Glomerular visceral epithelial cell (primary cell): ENCODE data around the gene QRFP.

Source experiments
- DNase-seq: peaks from one replicate; pipeline ENCODE4 v3.0.0-alpha.2; 2016; ENCODE audit errors: extremely low spot score

Gene QRFP, protein sequence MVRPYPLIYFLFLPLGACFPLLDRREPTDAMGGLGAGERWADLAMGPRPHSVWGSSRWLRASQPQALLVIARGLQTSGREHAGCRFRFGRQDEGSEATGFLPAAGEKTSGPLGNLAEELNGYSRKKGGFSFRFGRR

DNA sequence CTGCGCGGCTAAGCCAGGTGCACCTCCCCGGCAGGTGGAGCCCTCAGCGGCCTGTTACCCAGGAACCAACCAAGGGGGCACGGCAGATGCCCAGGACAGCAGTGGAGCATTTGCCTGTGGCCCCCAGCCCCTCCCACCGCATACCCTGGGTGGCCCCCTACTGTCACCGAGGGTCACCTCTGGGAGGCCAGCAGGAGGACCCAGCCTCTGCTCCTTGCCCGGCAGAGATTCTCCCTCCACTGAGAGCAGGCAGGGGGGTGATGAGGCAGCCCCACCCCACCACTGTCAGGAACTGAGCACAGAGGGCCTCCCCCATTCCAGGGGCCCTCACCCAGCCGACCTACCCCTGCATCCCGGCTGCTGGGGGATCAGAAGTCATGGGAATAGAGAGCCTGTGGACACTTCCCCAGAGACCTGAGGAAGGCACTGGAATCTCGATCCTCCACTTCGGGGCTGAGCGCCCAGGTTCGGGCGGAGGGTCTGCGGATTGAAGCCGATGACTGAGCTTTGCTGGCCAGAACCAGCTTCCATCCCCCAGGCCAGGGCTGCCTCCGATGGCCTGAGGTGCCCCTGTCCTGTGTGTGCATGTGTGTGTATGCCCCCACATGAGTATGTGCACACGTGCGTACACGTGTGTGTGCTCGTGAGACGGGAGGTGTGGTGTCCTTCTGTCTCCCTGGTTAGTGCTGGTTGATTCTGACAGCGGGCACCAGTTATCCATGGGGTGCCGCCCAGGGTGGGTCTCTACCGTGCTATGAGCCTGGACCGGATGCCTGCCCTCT is at the start of gene QRFP:
Gene QRFP, minus strand, starts transcription at position 580 of the 782 bp plus-strand sequence. CDS start 2,974 bp downstream, outside the sequence.
- DNase-seq = no peak

DNA sequence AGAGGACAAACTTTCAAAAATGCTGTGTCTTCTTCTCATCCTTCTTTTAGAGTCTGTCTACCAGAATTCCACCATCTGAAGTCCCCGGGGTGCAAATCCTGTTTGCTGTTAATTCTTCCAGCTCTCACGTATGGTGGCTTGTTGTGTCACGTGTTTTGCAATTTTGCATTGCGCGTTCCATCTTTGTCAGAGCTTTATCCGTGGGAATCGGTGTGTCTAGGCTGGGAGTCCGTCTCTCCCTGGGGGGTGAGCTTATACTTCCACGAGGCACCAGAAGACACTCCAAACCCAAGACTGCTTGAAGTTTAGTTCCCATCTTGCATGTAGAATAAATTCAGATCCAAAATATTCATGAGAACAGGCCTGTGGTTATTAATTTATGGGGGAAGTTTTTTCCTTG is 48.6 kb upstream of the QRFP start:
- no peak for DNase-seq

DNA sequence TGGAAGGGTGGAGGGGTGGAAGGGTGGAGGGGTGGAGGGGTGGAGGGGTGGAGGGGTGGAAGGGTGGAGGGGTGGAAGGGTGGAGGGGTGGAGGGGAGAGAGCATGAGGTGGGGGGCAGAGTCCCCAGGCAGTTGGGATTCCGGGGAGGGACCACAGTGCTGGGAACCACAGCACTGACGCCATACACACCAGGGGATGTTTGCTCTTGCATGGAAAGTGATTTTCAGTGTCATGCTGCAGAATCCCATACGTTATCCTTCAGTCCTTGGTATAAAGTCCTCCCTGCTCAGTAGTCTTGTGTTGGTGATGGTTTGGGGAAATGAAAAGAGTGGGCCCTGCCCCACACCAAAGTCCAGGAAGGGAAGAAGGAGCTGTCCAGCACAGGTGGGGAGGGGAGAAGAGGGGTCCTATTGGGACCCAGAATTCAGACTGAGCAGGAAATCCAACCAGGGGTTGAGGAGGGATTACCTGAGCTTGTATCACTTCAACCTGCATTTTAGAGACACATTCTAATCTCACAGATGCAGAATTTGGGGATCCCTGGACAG is 48.0 kb upstream of the QRFP start:
- no peak for DNase-seq

DNA sequence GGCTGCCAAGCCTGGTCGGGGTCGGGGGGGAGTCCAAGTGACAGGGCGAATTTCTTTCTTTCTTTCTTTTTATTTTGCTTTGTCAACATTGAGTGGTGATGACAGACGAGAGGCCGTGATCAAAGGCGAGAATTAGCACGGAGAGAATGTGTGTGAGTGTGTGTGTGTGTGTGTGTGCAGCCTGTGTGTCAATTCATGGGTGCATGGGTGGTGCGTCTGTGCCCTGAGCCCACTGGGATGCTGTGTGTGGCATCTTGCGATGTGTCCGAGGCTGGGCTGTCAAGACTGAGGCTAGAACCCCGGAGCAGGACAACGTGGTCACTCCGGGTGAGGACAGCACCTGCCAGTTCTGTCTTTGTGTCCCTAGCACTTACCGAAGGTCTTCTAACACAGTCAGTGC is 47.2 kb upstream of the QRFP start:
- no peak for DNase-seq

DNA sequence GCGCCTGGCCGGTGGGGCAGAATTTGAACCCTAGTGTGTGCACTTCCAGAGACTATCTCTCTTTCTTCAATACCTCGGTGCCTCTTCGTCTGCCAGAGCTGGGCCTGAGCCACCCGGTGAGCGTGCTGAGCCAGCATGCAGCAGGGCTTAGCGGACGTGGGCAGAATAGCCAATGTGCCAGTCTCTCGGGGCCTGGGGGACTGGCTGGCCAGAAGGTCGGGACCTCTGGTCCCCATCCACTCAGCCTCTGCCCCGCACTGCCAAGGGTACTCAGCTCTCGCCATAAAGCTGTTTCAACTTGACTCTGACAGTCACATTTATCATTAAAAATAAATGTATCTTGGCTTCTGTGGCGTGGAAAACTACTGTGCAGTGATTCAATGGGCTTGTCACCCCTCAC is 46.6 kb upstream of the QRFP start:
- no peak for DNase-seq

DNA sequence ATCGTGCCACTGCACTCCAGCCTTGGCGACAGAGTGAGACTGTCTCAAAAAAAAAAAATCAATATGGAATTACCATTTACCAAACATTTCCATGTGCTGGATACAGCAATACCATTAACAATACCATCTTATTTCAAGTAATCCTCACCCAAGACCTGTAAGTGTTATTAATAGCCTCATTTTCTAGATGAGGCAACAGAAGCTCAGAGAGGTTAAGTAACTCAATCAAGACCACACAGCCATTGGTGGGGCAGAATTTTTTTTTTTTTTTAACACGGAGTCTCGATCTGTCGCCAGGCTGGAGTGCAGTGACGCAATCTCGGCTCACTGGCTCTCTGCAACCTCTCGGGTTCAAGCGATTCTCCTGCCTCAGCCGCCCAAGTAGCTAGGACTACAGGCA is 46.1 kb upstream of the QRFP start:
- DNase-seq = no peak

DNA sequence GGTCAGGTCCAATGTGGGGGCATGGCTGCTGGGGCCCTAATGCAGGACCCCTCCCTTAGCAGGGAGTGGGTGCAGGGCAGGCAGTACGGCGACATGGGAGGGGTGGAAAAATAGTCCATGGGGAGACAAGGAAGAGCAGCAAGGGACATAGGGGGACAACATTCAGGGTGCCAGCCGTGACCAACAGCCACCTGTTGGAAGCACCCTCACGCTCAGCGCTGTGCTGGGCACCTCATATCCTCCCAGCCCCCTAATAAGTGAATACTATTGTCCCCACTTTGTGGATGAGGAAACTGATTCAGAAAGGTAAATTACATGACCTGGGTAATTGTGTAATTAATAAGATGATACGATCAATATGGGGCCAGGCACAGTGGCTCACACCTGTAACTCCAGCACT is 45.5 kb upstream of the QRFP start:
- DNase-seq = no peak

DNA sequence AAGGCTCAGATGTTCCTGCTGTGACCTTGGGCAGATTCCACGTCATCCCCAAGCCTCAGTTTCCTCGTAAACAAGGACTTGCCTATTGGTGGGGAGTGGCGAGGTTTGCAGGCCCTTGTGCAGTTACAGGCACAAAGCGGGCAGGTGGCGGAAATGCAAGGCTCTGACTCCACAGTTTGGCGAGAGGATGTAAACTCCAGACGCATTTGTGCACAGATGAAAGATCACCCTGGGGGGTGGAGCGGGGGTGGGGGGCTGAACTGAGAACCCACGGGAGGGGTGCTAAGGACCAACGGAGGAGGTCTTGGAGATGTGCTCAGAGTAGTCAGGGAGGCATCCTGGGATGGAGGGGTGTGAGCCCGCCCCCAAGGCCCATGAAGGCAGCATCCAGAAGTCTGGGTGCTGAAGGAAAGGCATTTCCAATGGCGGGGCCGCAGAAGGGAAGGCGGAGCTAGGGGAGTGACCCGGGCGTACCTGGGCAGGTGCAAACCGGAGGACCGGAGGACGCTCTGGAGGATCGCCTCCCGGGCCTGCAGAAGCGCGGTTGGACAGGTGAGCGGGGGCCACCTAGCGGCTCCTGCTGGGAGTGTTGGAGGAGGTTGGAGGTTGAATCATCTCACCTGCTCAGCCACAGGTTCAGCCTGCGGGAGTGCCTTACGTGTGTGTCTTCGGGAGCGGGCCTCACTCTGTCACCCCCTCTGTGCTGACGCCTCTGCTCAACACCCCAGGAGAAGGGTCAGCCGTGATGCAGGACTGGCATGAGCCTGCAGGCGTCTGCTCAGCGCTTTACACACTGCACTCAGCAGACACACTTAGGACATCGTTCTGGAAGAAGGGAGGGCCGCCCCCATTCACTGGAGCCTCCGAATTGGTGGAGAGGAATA is 44.3 kb upstream of the QRFP start:
- peak; percentile 64 for DNase-seq

DNA sequence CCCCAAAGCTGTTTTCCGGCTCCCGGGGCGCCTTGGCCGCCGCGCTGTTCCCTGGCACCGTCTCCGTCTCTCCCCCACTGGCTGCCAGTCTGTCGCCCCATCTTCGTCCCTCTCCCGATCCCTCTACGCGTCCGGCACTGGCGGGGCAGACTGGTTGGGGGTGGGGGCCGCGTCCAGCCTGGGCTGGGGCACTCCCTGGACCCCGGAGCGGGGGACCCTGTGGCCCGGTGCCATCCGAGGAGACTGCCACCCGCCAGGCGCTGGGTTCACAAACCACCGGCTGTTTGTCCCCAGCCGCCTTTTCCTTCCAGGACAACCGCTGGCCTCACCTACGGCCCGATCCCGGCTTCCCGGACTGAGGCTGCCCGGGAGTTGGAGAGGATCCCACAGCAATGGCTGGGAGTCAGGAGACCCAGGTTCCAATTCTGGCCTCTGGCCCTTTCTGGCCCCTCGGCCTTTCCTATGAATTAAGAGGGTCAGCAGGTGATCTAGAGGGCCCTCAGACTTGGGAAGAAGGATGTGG is 43.5 kb upstream of the QRFP start:
- DNase-seq = no peak

DNA sequence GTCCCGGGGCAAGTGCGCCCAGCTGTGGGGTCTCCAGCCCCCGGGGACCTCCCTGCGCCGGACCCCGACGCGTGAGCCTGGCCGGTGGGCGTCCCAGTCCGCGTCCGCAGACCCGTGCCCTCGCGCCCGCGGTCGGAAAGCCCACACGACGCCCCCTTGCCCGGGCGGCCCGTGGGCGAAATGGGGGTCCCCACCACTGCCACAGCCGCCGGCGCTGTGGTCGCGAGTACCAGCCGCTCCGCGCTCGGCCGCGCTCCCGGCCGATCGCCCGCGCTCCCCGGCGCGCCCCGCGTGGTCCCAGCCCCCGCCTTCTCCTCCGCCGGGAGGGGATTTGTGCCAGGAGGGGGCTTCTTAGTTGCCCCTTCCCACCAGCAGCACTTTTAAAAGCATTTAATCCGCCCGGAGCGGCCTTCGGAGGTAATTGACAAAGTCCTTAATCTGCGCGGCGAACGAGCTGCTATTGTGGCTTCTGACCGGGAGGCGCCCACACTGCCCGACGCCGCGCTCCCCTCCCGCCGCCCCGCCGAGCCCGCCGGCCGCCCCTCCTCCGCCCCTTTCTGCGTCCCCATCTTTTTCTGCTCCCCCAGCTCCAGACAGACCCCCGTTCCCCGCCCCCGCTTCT is 42.9 kb upstream of the QRFP start:
- DNase-seq = no peak

DNA sequence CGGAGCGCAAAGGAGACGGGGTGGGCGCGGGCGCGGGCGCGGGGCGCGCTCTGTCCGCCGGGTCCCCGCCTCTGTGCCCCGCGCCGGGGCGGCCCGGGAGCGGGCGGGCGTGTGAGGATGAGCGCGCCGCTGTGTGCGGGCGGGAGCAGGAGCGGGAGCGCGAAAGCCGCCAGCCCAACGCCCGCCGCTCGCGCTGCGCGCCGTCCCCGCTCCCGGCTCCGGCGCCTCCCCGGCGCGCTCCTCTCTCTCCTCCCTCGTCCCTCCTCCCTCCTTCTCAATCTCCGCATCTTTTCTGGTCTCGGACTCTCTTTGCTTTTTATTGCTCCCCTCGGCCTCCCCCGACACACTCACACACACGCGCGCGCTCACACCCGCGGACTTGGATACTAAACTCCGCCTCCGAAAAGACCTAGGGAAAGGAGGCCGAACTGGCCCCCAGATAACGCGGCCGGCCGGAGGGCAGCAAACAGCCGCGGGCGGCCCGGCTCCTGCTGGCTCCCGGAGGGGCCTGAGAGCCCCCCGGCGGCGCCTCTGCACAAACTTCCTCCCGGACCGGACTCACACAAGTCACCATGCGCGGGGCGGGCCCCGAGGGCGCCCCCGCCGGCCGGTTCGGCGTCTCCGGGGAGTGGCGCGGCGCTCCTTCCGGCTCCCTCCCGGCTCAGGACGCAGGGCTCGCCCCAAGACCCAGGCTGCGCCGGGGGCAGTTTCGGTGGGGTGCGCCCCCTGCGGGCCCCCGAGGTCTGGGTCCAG is 42.2 kb upstream of the QRFP start, which contains the start of gene FIBCD1:
Gene FIBCD1, minus strand, starts transcription at position 596 of the 753 bp plus-strand sequence. CDS start 640 bp downstream, outside the sequence.
- peak; percentile 54 for DNase-seq

DNA sequence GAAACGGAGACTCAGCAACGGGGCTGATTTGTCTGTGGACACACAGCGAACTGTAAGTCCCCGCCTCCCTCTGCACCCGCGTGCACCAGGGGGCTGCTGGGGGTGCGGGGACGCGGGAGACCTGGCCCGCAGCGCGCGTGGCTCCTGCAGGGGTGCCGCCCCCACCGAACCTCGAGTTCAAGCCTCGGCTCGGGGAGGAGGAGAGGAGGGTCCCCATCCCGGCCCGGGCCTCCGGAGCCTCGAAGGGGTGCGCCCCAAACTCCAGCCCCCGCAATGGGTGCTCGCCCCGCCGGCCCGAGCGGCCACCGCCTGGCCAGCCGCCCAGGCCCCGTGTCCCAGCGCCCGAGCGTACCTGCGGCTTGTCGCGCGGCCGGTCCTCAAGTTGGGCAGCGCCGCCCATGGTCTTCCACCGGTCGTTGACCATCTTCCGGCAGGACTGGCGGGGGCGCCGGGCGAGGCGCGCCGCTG is 41.6 kb upstream of the QRFP start:
- no peak for DNase-seq

DNA sequence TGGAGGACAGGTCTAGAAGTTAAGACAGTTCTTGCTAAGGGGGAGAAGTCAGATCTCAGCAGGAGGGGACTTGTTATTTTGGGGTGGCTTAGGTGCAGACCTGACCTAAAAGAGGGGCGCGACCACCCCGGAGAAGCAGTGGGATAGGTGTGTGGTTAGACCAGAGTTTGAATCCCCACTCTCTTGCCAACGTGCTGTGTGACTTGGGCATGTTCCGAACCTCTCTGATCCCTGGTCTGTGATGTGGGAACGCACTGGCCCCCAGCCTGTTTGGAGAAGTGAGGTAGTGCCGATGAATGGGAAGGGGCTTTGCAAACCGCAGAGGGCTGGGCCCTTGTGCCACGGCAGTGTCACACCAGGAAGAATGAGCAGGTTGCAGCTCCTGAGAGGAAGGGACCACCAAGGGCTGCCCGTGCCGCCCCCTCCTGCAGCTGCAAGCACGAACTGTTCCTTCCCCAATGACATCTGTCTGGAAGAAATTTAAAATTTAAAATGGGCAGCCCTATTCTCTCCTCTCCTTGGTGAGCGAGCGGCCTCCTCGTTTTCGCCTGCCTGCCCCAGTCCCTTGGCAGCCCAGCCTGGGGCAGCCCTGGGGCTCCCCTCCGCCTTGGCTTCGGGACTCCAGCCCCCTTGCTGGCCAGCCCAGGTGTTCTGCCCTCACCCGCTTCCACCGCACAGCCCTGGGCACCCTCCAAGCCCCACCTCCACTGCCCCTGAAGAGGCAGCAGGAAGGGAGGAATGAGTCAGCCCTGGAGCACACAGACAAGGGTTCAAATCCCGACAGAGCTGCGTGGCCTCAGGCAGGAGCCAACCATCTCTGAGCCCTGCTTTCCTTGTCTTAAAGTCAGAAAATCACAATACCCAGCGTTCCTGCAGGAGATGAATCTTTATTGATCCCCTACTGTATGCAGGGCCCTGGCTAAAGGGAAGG is 40.8 kb upstream of the QRFP start:
- DNase-seq = no peak

DNA sequence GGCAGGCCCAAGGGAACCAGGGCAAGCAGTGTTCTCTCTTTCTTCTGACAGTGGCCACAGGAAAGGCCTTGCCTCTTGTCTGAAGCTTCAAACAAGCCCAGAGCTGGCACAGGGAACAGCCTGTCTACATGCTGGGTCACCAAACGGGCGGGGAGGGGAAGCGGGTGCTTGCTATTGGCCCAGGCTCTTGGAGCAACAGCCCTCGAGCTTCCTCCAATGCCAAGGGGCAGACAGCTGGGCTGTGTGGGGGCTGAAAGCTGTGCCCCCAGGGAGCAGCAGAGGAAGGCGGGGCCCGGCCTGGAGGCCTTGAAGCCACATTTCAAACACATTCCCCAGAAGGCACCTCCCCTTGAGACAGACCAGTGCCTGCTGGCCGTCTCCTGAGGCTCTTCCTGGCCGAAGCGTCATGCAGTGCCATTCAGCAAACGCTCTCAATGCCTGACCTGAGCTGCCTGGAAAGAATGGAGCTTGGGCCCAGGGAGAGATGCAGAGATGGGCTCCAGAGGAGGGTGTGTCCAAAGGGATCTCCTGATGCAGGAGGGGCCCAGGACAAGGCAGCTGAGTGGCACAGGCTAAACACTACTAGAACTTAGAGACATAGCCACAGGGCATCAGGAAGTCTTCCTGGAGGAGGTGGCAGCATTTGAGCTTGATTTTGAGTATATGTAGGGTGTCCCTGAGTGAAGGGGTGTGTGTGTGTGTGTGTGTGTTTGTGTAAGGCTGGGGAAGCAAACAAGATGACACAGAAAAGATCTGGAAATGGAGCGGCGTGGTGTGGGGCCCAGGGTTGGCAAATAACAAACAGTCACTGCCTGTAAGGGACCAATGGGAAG is 39.9 kb upstream of the QRFP start:
- DNase-seq = peak; percentile 83

DNA sequence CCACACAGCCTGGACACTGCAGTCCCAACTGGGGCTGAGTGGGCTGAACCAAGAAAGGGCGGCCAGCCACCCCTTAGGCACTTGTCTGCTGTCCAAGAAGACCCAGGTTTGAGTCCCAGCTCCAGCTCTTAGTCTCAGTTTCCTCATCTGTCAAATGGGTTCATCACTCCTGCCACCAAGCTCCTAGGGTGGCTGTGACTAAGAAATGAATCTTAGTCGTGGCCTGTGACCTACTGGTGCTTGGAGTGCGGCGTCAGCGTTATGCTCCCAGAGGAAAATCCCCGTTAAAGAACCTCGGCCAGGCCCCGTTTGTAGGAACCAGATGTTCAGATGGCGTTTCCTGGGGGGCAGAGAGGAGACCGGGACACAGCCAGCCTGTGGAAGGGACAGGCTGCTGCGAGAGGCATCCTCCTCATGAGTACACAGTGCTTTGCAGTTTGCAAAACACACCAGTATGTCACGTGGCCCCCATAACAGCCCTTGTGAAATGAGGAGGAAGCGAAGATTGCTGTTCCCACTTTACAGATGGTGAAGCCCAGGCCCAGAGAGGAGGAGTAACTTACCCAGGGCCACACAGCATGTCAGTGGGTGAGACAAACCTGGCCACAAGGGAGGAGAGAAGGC is 39.1 kb upstream of the QRFP start:
- DNase-seq = no peak

DNA sequence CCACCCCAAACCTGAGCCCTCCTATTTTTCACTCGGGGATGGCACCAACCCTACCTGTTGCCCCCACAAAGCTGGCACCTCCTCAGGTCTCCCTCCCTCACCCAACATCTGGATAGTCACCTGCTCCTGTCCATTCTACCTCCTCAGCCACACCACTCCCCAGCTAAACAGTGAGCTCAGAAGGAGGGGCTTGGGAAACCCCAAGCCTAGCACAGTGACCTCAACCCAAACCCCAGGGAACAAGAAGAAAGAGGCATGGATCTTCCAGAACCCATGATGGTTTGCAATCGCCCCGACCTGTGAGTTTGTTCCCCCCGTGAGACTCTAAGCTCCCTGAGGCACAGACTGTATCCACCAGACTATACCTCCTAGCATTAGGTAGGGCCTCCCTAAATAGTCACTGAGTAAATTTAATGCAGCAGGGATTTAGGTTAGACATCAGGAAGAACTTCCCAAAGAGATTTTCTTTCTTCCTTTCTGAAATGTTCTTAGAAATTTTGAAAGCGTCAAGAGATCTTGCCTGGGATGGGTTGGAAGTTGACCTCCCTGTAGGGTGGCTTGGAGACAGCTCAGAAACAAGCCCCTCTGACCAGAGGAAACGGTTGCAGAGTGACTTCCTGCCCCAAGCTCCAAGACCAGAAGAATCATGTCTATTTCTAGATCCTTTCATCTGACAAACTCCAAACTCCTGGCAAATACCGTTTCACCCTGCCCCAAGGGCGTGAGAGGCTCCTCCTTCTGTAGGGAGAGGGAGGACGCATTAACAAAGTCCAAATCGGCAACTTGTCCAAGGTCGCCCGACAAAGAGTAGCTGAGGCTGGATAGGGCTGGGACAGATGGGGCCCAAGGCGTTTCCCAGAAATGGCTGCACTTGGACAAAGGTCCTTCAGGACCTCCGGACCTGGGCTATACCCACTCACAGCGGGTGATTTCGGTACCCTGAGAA is 38.4 kb upstream of the QRFP start:
- DNase-seq = no peak

DNA sequence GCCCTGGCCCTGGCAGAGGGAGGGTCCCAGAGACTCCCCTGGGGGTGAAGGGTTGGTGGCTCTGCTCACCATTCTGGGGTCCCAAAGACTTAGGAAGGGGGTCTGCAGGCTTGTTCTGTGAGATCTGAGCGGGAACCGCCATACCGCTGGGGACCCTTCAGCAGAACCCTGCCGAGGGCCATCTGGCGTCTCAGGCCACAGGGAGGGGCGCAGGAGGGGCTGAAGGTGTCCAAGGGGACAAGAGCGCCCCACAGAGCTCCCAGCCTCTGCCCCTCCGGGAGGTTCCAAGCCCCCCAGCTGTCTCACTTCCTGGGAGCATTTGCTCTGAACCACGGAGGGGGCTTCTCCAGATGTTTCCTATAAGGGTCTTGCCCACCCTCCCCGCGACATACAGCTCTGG is 37.6 kb upstream of the QRFP start:
- no peak for DNase-seq
